ENCODE measurements around the gene METTL21C.

The METTL21C gene

DNA sequence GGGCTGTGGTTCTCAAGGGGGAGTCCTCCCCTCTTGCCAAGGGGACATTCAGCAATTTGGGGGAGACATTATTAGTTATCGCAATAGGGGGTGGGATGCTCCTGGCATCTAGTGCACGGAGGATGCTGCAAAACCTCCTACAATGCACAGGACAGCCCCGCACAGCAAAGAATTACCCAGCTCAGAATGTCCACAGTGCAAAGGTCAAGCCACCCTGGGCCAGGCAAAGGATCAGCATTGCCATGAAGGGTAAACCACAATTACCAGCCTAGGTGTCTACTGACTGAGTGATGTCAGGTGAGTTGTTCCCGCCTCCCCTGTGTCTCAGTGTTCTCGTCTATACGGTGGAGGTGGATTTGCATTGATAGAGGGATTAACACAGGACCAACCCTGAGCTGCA lies 2.4 kb upstream of the METTL21C start:
- no peak for DNase-seq

DNA sequence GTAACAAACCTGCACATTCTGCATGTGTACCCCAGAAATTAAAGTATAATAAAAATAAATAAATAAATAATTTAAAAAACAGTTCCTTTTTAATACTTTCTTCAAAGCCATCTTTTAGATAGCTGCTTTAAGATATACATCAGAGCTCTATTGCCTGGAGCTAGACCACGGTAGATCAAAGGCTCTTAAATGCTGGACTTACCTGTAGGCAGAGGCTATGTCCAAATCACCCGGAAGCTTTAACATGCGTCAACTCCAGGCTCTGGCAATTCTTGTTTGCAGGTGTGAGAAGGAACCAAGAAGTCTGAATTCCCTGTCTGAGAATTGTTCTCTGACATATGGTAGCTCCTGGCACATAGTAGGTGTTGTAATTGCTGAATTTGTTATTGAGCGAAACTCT lies 1.6 kb upstream of the METTL21C start:
- no peak for DNase-seq

DNA sequence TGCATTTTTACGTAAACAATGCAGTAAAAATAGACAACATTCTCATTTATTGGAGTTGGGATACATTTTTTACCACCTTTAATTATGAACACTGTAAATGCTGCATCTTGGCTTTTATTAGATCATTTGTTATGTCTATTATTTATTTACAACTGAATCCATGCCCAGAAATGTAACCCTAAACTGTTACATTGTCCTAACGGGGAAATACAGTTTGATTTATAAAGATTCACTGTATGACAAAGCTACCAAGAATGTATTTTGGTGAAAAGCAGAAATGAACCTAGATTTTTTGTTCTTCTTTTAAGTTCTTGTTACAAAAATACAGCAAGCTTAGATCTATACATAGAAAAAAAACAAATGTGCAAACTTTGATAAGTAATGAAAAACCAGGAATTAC lies 1.1 kb downstream of the METTL21C start:
- DNase-seq: no peak

DNA sequence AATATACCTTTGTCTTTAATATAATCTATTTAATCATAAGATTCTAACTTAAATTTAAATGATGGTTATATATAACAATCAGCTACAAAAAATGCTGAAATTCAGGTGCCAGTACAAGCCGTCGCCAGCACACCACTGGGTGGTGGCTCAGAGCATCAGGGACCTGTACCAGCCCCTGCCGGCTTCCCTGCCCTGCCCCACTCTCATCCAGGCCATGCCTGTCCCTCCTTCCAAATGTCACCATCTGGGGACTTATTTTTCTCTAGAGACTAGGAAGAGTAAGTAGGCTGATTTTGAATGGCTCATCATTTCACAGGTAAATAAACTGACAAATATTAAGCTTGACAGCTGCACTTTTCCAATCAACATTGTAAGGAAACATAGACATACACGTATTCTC lies 1.6 kb downstream of the METTL21C start:
- no peak for DNase-seq

DNA sequence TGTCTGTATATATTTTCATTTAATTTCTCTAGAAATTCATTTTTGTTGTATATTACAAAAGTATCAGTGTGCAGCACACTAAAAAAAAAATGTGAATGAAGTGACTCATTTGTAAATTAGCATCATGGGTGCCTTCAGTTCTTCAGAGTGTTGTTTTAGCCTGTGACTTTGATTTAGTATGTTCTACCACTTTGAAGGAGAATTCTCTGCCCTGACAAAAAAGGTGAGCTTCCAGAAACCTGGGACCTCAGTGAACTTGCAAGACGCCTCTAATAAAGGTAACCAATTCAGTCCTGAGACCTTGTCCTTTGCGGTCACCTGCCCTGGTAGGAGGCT lies 2.4 kb downstream of the METTL21C start:
- DNase-seq: no peak

DNA sequence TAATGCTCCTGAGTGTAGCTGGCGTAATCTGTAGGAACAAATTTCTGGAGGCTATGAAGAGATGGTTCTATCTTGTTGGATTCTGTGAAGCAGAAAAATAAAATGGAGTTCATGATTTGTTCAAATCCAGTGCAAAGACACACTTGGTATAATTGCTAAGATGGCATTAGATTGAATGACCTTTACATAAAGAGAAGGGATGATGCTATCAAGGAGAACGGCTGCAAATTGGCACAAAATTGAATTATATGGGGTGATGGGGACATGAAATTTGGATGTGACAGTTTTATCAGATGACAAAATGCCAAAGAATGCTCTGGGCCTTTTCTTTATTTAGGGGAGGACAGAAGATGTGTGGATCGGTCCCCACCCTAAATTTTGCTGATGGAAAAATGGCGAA lies 4.0 kb downstream of the METTL21C start:
- no peak for DNase-seq

DNA sequence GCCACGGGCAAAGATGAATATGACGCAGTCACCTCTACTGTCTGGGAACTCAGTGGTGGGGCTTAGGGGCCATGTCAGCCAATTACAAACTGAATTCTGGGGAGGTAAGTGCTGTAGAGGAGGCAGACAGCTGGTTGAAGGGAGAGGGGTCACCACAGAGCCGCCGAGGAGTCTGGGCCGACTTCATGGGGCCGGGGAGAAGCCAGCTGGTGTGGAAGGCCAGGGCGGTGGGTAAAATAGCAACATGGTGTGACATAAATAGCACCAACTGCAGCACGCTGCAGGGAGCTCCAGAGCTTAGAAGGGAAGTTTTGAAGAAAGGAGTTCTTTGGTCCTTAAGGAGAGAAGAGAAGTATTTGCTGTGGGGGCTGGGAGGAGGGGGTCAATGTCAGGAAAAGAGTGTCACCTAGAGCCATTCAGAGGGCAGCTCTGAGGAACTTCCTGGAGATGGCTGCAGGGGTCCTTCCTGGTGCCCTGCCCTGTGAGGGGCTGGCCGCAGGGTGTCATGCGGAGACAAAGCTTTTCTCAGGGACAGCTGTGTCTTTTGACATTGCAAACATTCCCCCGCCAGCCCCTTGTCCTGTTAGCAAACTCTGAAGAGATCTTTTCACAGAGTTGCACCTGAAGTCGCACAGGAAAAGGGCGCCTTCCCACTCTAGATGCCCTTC lies 6.4 kb downstream of the METTL21C start:
- no peak for DNase-seq

DNA sequence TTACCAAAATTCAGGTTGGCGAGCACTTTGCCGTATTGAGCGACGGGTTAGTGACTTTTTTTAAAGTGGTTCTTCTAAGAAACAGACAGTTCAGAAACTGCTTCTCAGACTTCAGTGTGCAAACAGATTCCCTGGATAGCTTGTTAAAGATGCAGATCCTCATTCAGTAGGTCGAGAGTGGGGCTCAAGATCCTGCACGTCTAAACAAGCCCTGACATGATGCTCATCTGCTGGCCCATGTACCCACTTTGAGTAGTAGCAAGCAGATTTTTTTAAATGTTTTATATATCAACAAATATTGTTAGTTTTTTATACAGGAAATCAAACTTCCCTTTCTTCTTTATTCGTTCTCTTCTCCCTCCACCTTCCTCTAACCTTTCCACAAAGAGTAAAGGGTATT lies 7.3 kb downstream of the METTL21C start:
- no peak for DNase-seq

DNA sequence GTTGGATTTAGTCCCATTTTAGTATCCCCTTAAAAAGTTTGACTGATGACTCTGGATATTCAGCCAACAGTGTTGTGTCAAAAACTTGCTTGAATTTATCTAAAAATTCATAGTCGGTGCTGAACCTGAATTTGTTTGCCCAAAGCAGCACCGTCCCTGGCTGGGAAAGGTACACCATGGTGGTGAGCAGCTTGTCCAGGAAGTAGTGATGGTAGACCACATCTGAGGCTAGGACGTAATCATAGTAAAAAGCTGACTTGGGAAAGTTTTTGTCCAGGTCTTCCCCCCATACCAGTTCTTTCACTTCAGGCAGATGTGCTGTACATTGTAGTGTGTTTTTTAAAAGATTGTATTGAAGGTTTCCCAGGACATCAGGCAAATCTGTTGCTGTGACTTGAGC lies 8.8 kb downstream of the METTL21C start:
- no peak for DNase-seq

DNA sequence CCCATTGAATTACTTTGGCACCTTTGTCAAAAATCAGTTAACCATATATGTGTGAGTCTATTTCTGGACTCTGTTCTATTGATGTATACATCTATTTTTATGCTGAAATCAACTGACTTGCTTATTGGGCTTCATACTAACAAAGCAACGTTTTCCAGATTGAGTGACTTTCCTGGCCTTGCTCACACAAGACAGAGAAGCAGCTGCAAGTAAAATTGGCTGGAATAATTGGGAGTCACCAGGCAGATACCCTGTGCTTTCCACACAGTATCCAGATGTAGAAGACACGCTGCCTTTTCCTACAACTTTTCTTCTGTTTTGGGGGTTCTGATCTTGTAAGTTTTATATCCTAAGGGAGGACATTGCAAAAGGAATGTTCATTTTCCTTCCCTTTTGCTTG lies 11.2 kb downstream of the METTL21C start:
- no peak for DNase-seq

DNA sequence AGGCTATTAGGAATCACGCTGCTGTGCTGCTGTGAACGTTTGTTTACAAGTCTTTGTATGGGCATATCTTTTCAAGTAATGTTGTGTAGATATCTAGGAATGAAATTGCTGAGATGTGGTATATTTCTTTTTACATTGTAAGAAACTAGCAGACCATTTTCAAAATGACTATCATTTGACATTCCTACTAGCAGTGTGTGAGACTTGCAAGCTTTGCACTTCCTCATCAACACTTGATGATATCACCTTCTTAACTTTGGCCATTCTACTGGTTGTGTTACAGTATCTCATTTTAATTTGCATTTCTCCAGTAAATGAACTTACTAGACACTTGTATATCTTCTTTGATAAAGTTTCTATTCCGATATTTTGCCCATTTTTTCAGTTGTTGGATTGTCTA lies 12.1 kb downstream of the METTL21C start:
- DNase-seq: no peak

DNA sequence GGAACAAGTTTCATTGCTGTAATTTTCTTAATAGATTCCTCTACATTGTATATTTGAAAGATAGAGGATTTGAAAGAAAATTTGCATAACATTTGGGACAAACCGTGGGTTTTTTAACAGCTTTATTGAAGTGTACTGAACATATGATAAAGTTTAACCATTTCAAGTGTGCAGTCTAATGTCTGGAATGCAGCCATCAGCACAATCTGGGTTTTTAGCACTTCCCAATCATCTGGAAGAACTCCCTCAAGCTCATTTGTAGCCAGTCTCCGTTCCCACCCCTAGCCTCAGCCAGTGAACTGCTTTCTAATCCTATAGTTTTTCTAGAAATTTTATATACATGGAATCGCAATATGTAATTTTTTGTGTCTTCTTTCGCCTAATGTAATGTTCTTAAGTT lies 12.6 kb downstream of the METTL21C start:
- DNase-seq: no peak

DNA sequence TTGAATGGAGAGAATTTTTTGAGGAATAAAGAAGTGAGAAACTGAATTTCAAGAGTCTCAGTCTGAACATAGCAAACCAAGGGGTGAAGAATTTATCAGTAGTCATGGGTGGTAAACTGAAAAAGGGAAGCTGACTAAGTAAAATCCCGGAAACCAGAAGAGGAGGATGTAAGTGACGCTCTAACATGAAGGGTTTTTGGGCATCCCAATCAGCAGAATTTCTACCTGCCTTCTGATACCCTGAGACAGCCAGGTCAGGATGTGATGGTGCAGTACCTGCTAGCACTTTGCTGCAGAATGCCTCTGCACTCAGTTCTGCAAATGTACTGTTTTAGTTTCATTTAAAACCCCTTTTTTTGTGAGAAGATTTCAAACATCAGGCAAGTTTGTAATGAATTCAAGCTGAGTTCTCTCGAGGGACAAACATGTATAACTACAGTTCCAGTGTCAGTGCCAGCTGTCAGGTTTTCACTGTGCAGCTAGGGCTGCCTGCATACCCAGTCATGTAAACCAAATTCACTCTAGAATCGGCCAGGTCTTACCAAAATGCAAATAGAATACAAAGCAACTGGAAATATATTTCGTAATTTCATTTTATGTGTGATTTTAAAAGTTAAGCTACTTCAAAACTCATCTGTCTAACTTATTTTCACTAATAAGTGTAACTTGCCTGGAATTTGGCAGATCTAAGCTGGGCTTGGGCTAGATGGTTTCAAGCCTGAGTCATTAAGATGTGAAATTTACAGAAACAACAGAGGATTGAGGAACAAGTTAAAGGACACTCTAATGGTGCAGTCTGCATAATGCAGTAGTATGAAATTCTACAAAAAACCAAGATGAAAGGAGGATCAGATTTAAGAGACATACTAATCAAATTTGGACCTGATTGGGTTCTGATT lies 13.8 kb downstream of the METTL21C start:
- no peak for DNase-seq

DNA sequence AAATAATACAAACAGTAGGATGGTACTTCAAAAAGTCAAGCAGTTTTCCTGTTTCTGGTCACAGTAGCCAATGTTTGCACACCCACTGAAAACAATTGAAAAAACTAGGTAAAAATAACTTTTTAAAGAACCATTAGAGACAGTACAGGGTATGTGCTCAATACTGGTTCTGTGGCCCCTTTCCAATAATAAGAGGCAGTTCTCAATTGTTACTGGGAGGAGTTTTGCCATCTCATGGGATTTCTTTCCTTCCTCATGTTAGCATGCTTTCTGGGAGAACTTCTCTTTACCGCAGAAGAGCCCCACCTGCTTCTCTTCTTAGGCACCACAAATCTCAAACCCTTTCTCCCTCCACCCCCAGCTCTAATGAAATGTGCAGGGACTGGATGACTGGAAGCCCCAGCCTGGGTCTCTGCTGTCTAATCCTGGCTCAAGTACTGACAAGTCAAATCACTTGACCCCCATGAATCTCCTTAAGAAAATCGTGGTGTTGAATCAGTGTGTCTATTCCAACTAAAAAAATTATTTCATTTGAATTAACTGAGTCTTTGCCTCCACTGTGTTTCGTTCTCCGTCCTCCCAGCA lies 14.6 kb downstream of the METTL21C start:
- DNase-seq: no peak

DNA sequence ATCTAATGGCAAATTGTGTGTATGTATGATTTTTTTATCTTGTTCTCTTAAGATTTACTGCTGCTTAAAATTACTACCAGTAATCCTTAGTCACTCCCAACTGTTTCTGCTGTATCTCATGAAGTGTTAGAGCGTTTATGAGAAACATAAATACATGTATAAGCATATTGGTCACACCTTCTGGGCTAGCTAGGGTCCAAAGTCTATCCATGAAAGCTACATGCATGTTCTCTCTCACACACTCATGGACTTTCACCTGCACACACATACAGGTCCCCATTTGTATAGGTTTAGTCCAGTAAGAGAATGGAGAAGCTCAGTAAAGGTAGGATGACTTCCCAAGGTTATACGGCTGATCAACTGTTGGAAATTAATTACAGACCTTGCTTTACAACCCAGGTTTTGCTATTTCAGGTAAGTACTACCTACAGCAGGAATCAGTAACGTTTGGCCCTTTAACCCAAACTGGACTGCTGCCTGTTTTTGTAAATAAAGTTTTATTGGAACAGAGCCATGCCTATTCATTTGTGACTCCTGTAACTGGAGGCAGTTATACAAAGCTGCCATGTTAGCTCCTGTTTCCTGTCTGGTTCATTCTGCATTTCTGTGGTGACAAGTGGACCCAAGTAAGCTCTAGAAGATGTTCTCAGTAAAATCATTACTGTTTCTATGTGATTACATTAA lies 15.3 kb downstream of the METTL21C start:
- no peak for DNase-seq

DNA sequence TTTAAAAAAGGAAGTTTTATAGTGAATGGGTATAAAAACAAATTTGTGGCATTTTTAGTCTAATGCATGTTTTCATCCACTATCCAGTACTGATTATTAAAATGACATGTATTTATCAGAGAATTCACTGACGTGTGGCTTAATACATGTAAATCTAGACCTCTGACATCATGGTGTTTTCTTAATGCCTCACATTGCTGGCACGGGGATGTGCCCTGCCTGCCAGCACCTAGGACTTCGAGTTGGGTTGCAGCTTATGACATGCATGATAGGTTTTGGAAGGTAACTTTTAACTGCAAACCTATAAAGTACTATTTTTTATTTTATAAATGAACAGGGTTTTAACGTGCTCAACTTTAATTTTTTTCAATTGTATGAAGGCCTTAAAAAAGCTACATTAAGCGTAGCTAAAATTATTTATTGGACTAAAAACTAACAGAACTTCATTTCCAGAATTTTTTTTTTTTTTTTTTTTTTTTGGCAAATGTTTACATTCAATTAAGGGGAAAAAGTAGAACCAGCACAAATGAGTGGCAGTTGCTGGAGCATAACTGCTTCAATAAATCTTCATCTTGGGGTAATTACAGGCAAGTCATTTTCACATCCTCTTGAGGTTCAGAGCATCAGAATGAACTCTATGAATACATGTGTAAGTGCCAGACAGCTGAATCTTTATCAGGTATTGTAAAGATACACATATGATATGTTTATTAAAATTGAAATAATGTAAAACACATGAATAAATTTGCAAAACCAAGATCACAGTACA lies 16.3 kb downstream of the METTL21C start:
- no peak for DNase-seq

DNA sequence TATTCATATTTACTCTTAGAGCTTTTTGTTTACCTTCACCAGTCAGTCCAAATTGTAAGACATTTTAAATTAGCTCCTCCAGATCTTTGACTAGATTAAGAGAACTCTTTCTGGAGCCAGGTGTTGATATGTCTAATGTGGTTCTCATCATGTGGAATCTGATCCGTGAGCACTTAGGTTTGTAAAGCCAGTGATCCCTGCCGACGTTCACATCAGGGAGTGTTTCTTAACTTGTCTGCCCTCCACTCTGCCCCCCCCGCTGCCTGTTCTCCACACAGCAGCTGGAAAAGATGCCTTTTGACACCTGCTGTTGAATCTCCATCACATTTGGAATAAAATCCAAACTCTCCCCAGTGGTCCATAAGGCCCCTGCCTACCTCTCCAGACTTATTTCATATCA lies 17.7 kb downstream of the METTL21C start:
- DNase-seq: no peak

DNA sequence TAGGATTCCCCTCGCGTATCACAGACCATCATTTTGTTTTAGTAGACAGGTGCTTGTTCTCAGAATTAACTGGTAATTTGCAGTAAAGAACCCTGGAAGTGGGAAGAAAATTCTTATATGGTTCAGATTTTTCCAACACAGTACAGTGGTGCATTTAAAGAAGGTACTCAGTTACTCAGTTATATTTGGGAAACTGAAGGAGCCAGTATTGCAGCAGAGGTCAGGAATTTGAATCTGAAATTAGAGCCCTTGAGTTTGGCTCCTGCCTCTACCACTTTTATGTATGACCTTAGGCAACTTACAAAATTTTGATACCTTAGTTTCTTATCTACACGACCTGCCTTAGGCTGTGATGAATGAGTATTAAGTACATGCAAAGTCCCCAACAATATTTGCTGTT lies 19.7 kb downstream of the METTL21C start:
- DNase-seq: no peak

DNA sequence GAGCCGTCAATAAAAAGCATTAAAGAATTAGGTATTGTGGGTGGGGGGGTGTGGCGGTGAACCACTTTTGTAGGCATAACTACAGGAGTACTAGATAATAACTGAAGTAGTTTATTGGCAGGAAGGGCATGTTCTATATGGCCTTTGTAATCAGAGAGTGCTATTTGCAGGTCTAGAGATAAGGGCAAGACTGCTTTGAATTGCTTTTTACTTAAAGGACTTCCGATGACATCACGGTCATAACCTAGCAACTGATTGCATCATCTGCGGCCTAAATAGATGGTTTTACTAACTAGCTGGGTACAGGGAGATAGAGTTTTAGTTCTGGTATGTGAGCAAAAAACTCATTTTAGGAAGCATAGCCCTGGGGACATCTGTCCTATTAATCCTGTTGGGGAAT lies 24.7 kb downstream of the METTL21C start:
- no peak for DNase-seq

DNA sequence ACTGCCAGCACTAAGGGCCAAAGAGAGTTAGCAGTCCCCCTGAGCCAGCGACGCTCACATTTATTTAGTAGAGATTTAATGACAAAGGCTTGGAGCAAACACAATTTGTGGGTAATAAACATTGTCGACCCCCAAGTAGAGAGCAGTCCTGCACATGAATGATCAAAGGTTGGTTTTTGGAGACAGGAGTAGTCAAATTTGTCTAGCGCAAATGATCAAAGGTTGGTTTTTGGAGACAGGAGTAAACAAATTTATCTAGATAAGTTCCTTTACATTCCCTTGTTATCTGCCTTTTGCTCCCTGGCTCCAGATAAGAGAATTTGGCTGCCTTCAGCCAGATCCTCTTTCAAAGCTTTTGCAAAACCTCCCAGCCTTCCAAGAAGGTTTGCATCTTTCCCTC lies 26.9 kb downstream of the METTL21C start:
- DNase-seq: no peak

DNA sequence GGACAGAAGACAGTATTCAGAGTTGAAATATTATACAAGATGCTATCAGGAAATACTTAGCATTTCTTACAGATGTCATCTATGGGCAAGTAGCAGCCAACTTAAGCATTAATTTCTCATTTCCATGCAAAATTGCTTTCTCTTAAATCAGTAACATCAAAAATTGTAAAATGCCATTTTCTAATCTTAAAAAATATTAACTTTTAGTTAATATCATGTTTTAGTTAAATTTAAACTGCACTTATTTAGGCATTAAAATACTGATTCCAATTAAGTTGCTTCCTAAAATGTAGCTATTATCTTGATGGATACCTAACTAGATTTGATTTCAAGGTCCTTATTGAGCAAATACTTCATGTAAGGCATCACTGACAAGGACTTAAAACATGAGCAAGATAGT lies 27.8 kb downstream of the METTL21C start:
- no peak for DNase-seq

DNA sequence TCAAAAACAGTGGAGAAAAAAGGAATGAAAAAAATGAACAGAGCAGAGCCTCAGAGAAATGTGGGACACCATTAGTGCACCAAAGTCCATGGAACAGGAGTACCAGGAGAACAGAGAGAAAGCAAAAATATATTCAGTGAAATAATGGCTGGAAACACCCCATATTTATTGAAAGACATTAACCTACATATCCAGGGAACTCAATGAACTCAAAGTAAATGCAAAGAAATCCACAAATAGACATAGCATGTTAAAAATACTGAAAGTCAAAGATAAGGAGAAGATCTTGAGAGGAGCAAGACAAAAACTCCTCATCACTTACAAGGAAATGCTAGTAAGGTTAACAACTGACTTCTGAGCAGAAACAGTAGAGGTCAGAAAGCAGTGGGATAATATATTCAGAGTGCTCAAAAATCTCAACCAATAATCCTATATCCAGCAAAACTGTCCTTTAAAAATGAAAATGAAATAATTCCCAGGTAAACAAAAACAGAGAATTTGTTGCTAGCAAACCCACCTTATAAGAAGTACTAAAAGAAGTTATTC lies 35.6 kb downstream of the METTL21C start:
- no peak for DNase-seq

DNA sequence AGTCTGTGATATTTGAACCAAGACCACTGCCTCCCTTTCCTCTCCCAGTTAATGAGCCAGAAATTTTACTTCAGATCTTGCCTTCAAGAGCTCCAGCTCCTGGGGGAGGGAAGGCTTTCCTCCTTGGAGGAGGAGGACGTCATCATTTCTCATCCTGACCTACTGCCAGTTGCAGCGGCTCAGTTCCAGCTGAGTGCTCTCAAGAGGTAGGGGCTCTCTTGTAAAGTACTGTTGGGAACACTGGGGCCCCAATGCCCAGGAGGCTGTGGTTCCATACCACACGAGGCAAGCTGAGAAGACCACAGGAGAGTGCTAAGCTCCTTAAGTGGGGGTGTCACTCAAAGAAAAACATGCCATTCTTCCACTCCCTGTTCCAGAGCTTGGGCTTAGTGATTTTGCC lies 36.2 kb downstream of the METTL21C start:
- no peak for DNase-seq

All from NCI-H510A (cell line).